Endodermal cell (in vitro differentiated cells): ENCODE measurements around the gene NRL. TPM values are rescaled to one million over a fixed set of nuclear protein-coding genes. Genes with fewer than 3 reads are reported as not detected.

Experiments
- DNase-seq: peaks from one replicate; pipeline ENCODE4 v3.0.0-alpha.2; 2017
- H3K27ac ChIP-seq: 2 replicates; pipeline ENCODE4 v1.5.1; 2013; ENCODE audit warnings: mild to moderate bottlenecking, low read depth, low read length, moderate library complexity
- H3K27me3 ChIP-seq: 2 replicates; pipeline ENCODE4 v1.6.1; 2013; ENCODE audit warnings: mild to moderate bottlenecking, low read length, moderate library complexity; ENCODE audit not compliant: insufficient read depth, control insufficient read depth, poor library complexity, severe bottlenecking
- H3K36me3 ChIP-seq: 2 replicates; pipeline ENCODE4 v1.7.0; 2013; ENCODE audit warnings: mild to moderate bottlenecking, low read length, moderate library complexity; ENCODE audit not compliant: control insufficient read depth, insufficient read depth
- H3K4me1 ChIP-seq: one replicate; pipeline ENCODE4 v1.7.0; 2013; ENCODE audit warnings: low read length; ENCODE audit not compliant: control insufficient read depth, insufficient read depth
- H3K4me3 ChIP-seq: 2 replicates; pipeline ENCODE4 v1.5.1; 2013; ENCODE audit warnings: mild to moderate bottlenecking, low read length, moderate library complexity
- H3K9ac ChIP-seq: 2 replicates; pipeline ENCODE4 v1.6.1; 2013; ENCODE audit warnings: mild to moderate bottlenecking, low read length, moderate library complexity; ENCODE audit not compliant: poor library complexity, severe bottlenecking; ENCODE audit errors: extremely low read depth
- H3K9me3 ChIP-seq: 2 replicates; pipeline ENCODE4 v1.6.1; 2013; ENCODE audit warnings: mild to moderate bottlenecking, low read length, moderate library complexity; ENCODE audit not compliant: control insufficient read depth
- H3K27ac Mint-ChIP-seq: 2 replicates; pipeline ENCODE4 v1.8.0; 2020; ENCODE audit warnings: mixed read lengths
- H3K27me3 Mint-ChIP-seq: 2 replicates; pipeline ENCODE4 v1.8.0; 2021; ENCODE audit warnings: mild to moderate bottlenecking, mixed read lengths; ENCODE audit not compliant: insufficient read depth
- H3K36me3 Mint-ChIP-seq: 2 replicates; pipeline ENCODE4 v1.8.0; 2020; ENCODE audit warnings: low read depth, mixed read lengths
- H3K4me1 Mint-ChIP-seq: 2 replicates; pipeline ENCODE4 v1.8.0; 2020; ENCODE audit warnings: mixed read lengths
- H3K4me3 Mint-ChIP-seq: 2 replicates; pipeline ENCODE4 v1.8.0; 2020; ENCODE audit warnings: mild to moderate bottlenecking, moderate library complexity, mixed read lengths
- H3K9me3 Mint-ChIP-seq: 2 replicates; pipeline ENCODE4 v1.8.0; 2020; ENCODE audit warnings: mild to moderate bottlenecking, mixed read lengths
- CTCF ChIP-seq: fragments of 200-600 bp; sonication (generic); conservative IDR thresholded peaks from 2 replicates; pipeline ENCODE4 v1.5.0; 2021; ENCODE audit warnings: antibody characterized with exemption, mild to moderate bottlenecking
- WGBS, 2 experiments: methylation state at CpG; one replicate each; pipeline versions ENCODE4 v1.1.5 to v1.1.7; 2013; ENCODE audit warnings: missing lambda C conversion rate in 2 of 2, mixed read lengths in 1 of 2; ENCODE audit not compliant: insufficient coverage in 1 of 2, insufficient read length in 1 of 2; 5-methylcytosine and 5-hydroxymethylcytosine counted together
- total RNA-seq, 2 donors: library from RNA; stranded (reverse); fragmentation: NEBNext Ultra II Directional in 1 of 2; extraction: Animal tissue kit (Norgen Biotek cat#: 25700) in 1 of 2; gene quantifications; 2 replicates in 1 of 2; 3 replicates in 1 of 2; pipeline ENCODE4 v1.2.1, GENCODE V29; 2021

The NRL gene
- total RNA-seq, 2 donors from 2014 or later = 1.9 TPM

GRCh38 chr14:24137529-24138395 is 23.0 kb upstream of the NRL start:
- no peak for TF ChIP-seq CTCF
- 95 to 98% methylated on average over 5 to 8 of the region's 8 CpGs for WGBS, 2 experiments
- H3K4me3 ChIP-seq = peak overlapping the region; percentile 79

GRCh38 chr14:24136684-24137528 is 22.2 kb upstream of the NRL start:
- no peaks in the 10 kb centered on the region for H3K9me3 Mint-ChIP-seq
- H3K4me3 Mint-ChIP-seq = peak overlapping the region; percentile 71
- H3K27me3 ChIP-seq = no peaks in the 10 kb centered on the region
- WGBS, 2 experiments = 57 to 72% methylated on average over 10 to 12 of the region's 13 CpGs
- H3K9ac ChIP-seq = no peak overlapping the region
- H3K27ac ChIP-seq = no peak overlapping the region
- H3K27ac Mint-ChIP-seq = no peak overlapping the region
- no peaks in the 10 kb centered on the region for H3K9me3 ChIP-seq
- H3K36me3 ChIP-seq = peaks cover 23% of the 10 kb centered on the region
- H3K4me1 Mint-ChIP-seq = peaks cover 20% of the 10 kb centered on the region
- peaks cover 20% of the 10 kb centered on the region for H3K36me3 Mint-ChIP-seq
- no peaks in the 10 kb centered on the region for H3K27me3 Mint-ChIP-seq
- H3K4me1 ChIP-seq = no peaks in the 10 kb centered on the region
- TF ChIP-seq CTCF = no peak
- no peak for DNase-seq
- peak overlapping the region; percentile 79 for H3K4me3 ChIP-seq

More at GRCh38 chr14:24137529-24138395, 23.0 kb upstream of the NRL start:
- H3K36me3 ChIP-seq = peaks cover 23% of the 10 kb centered on the region
- H3K27ac ChIP-seq = no peak overlapping the region
- Mint-ChIP-seq H3K9me3 (no peaks in the 10 kb centered on the region), H3K4me3 (peak overlapping the region; percentile 71), H3K36me3 (peaks cover 20% of the 10 kb centered on the region), H3K27ac (no peak overlapping the region), H3K4me1 (peaks cover 20% of the 10 kb centered on the region), H3K27me3 (no peaks in the 10 kb centered on the region)
- H3K9me3 ChIP-seq = no peaks in the 10 kb centered on the region
- no peak for DNase-seq
- no peaks in the 10 kb centered on the region for H3K4me1 ChIP-seq
- no peaks in the 10 kb centered on the region for H3K27me3 ChIP-seq
- H3K9ac ChIP-seq = no peak overlapping the region

GRCh38 chr14:24135834-24136683 is 21.3 kb upstream of the NRL start, which contains the start of gene PSME1:
PSME1 (plus strand) TSS chr14:24136194; CDS start chr14:24136263, 69 bp downstream.
- Mint-ChIP-seq H3K4me1 (peaks cover 20% of the 10 kb centered on the region), H3K4me3 (peak within 1 kb of the TSS; percentile 71), H3K36me3 (peaks cover 20% of the 10 kb centered on the region), H3K9me3 (no peaks in the 10 kb centered on the region), H3K27me3 (no peaks in the 10 kb centered on the region), H3K27ac (no peak within 1 kb of the TSS)
- WGBS, 2 experiments = 3 to 5% methylated on average over 13 to 75 of the region's 75 CpGs
- DNase-seq = peak; percentile 96
- TF ChIP-seq CTCF = no peak
- H3K27ac ChIP-seq = no peak within 1 kb of the TSS
- H3K4me3 ChIP-seq = peak within 1 kb of the TSS; percentile 82
- H3K36me3 ChIP-seq = peaks cover 23% of the 10 kb centered on the region
- no peaks in the 10 kb centered on the region for H3K27me3 ChIP-seq
- no peaks in the 10 kb centered on the region for H3K9me3 ChIP-seq
- H3K4me1 ChIP-seq = no peaks in the 10 kb centered on the region
- peak within 1 kb of the TSS; percentile 25 for H3K9ac ChIP-seq
